Esophagus squamous epithelium (tissue), 5 donors: ENCODE measurements around the gene TUB. TPM values are rescaled to one million over a fixed set of nuclear protein-coding genes. Genes with fewer than 3 reads are reported as not detected.
A peak's percentile ranks its signal among the peaks of the same experiment; 100 is the strongest.

Source experiments
- DNase-seq: peaks from one replicate; lab custom pipeline; 2025; lab: John Stamatoyannopoulos, UW
- H3K27ac ChIP-seq, 4 donors: fragments of 200-600 bp; sonication (generic); one replicate each; pipeline ENCODE4 v1.5.1; 2016 to 2019; ENCODE audit warnings: mild to moderate bottlenecking in 1 of 4
- H3K27me3 ChIP-seq, 4 donors: fragments of 200-600 bp; sonication (generic); 1 replicate in 3 of 4; 2 replicates in 1 of 4; pipeline versions ENCODE4 v1.5.1 to v1.6.0; 2017 to 2021; ENCODE audit warnings: antibody characterized with exemption in 1 of 4
- H3K36me3 ChIP-seq, 3 donors: fragments of 200-600 bp; sonication (generic); one replicate each; pipeline ENCODE4 v1.5.1; 2016 to 2019
- H3K4me1 ChIP-seq, 3 donors: fragments of 200-600 bp; sonication (generic); one replicate each; pipeline ENCODE4 v1.5.1; 2017 to 2019
- H3K4me3 ChIP-seq, 4 donors: fragments of 200-600 bp; sonication (generic); 1 replicate in 3 of 4; 2 replicates in 1 of 4; pipeline ENCODE4 v1.5.1; 2016 to 2019; ENCODE audit warnings: mild to moderate bottlenecking in 2 of 4, moderate library complexity in 1 of 4
- H3K9me3 ChIP-seq, 3 donors: fragments of 200-600 bp; sonication (generic); one replicate each; pipeline ENCODE4 v1.5.1; 2016 to 2019
- CTCF ChIP-seq, 6 experiments: fragments of 450-650 bp in 4 of 6; fragments of 200-600 bp in 2 of 6; sonication (generic) in 2 of 6; IDR thresholded peaks; one replicate each; pipeline ENCODE4 v1.5.1; 2016 to 2019; ENCODE audit warnings: antibody characterized with exemption in 6 of 6, mild to moderate bottlenecking in 4 of 6, moderate library complexity in 4 of 6
- POLR2A ChIP-seq, 4 donors: fragments of 450-650 bp; IDR thresholded peaks; one replicate each; pipeline ENCODE4 v1.6.1; 2017; ENCODE audit warnings: antibody characterized with exemption in 4 of 4, mild to moderate bottlenecking in 4 of 4, moderate library complexity in 3 of 4
- WGBS, 2 donors: methylation state at CpG; one replicate each; pipeline ENCODE4 v1.1.5; 2018; 5-methylcytosine and 5-hydroxymethylcytosine counted together
- intact Hi-C: fragments of 100-400 bp; cut with DNase I; formaldehyde crosslinking; loops from one replicate; pipeline ENCODE4 v1.15.0; 2022
- total RNA-seq, 4 donors: library from RNA; depleted of rRNA; stranded (reverse); fragments of >200 nt; gene quantifications; one replicate each; pipeline ENCODE4 v1.1.0, GENCODE V29; 2016
- donor health status: DM: yes; HTN: yes; CAD: no.

Gene TUB
- total RNA-seq, 4 donors from 2014 or later, result 1.7 to 6.1 (median 2.4) TPM

- Histone ChIP-seq H3K27ac (no peak overlapping the region), H3K4me1 (peaks cover 0 to 46% (median 22%) of the 10 kb centered on the region in 3 donors), H3K9me3 (no peaks in the 10 kb centered on the region), H3K27me3 (no peaks in the 10 kb centered on the region), H3K4me3 (no peak overlapping the region), H3K36me3 (no peaks in the 10 kb centered on the region)
- intact Hi-C loops, result no loop called here
- no peak for TF ChIP-seq POLR2A (IDR thresholded peaks at IDR 0.05)
- no peak for TF ChIP-seq CTCF (IDR thresholded peaks at IDR 0.05)
- no peak for DNase-seq
- WGBS, 2 donors, result 66 to 100% methylated on average over 2 of the region's 2 CpGs
Observed at GRCh38 chr11:8065031-8065430, 16.0 kb upstream of the TUB start.

- intact Hi-C loops, result no loop called here
- Histone ChIP-seq H3K9me3 (no peaks in the 10 kb centered on the region), H3K4me1 (peaks cover 0 to 45% (median 22%) of the 10 kb centered on the region in 3 donors), H3K27me3 (no peaks in the 10 kb centered on the region), H3K27ac (no peak overlapping the region), H3K4me3 (no peak overlapping the region), H3K36me3 (no peaks in the 10 kb centered on the region)
- TF ChIP-seq POLR2A (IDR thresholded peaks at IDR 0.05), result no peak
- no peak for TF ChIP-seq CTCF (IDR thresholded peaks at IDR 0.05)
- WGBS, 2 donors, result 73 to 79% methylated on average over 7 to 8 of the region's 17 CpGs
- DNase-seq, result no peak
Observed at GRCh38 chr11:8066036-8066910, 14.7 kb upstream of the TUB start.

DNA sequence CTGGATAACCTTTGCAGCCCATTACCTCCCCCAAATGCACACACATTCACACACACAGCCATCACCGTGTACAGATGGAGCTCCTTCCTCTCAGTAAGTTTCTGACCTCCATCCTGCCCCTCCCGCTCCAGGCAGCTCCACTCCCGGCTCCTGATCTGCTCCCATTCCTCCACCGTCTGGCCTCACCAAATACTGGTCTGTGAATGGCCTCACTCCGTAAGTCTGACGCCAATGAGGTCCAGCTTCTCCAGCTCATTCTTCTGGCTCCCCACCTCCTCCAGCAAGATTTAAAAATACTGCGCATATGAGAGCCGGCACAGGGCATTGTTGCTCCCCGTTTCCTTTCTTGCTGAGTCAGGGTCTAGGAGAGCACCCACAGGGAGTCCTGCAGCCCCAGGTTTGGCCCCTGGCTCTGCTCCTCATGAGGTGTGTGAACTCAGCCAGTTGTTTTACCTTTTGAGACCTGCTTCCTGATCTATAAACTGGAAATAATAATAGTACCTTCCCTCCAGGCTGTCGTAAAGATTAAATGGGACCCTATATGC lies 14.0 kb upstream of the TUB start:
- peaks cover 0 to 45% (median 22%) of the 10 kb centered on the region in 3 donors for H3K4me1 ChIP-seq
- DNase-seq, result no peak
- H3K27ac ChIP-seq, result no peak overlapping the region
- WGBS, 2 donors, result 69 to 77% methylated on average over 8 to 9 of the region's 10 CpGs
- no peak for TF ChIP-seq POLR2A (IDR thresholded peaks at IDR 0.05)
- no peak for TF ChIP-seq CTCF (IDR thresholded peaks at IDR 0.05)
- H3K4me3 ChIP-seq, result no peak overlapping the region
- intact Hi-C loops, result no loop called here
- H3K27me3 ChIP-seq, result peaks cover 0 to 2% (median 0%) of the 10 kb centered on the region in 4 donors
- no peaks in the 10 kb centered on the region for H3K36me3 ChIP-seq
- no peaks in the 10 kb centered on the region for H3K9me3 ChIP-seq

DNA sequence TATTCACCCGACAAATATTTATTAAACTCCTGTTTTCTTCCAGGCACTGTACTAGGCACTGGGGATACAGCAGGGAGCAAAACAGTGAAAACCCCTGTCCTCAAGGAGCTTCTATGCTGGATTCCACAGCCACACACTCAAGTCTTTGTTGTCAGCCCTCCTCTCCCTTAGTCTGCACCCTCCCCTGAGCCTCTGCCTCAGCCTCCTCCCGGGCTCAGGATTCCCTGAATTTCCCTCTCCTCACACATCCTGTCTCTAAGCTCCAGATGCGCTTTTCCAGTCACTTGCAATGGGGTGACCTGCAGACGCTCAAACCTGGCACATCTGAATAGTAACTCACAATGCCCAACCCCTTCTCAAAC lies 13.5 kb upstream of the TUB start:
- Histone ChIP-seq H3K27me3 (peaks cover 0 to 7% (median 0%) of the 10 kb centered on the region in 4 donors), H3K9me3 (no peaks in the 10 kb centered on the region), H3K4me1 (peaks cover 0 to 40% (median 18%) of the 10 kb centered on the region in 3 donors), H3K4me3 (no peak overlapping the region), H3K27ac (no peak overlapping the region), H3K36me3 (no peaks in the 10 kb centered on the region)
- TF ChIP-seq CTCF (IDR thresholded peaks at IDR 0.05), result no peak
- no peak for TF ChIP-seq POLR2A (IDR thresholded peaks at IDR 0.05)
- 84 to 92% methylated on average over 4 of the region's 4 CpGs for WGBS, 2 donors
- DNase-seq, result no peak
- intact Hi-C loops, result no loop called here

GRCh38 chr11:8067929-8068575 lies 13.0 kb upstream of the TUB start:
- Histone ChIP-seq H3K36me3 (no peaks in the 10 kb centered on the region), H3K27ac (peak overlapping the region in 3 of 4 donors; percentile 49 to 72 (median 57)), H3K4me1 (peaks cover 0 to 35% (median 13%) of the 10 kb centered on the region in 3 donors), H3K9me3 (no peaks in the 10 kb centered on the region), H3K4me3 (no peak overlapping the region), H3K27me3 (peaks cover 0 to 7% (median 0%) of the 10 kb centered on the region in 4 donors)
- WGBS, 2 donors, result 76 to 80% methylated on average over 12 to 13 of the region's 13 CpGs
- TF ChIP-seq POLR2A (IDR thresholded peaks at IDR 0.05) (no peak), CTCF (IDR thresholded peaks at IDR 0.05) (no peak)
- intact Hi-C loops, result no loop called here
- DNase-seq, result no peak
